ENCODE data around the gene NLRC5.

The NLRC5 gene

DNA sequence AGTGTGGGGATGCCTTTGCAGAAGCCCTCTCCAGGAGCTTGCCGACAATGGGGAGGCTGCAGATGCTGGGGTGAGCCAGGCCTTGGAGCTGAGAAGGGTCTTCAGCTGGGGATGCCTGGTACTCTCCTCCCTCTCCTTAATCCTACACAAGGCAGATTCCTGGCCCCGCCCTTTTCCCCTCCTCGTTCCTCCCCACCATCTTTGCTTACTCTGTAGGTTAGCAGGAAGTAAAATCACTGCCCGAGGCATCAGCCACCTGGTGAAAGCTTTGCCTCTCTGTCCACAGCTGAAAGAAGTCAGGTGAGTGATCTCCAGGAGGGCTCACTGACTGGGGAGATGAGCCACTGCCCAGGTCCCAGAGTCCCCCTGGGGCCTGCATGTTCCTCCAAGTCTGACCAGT lies 38.7 kb downstream of the NLRC5 start:
- POLR2A ChIA-PET = no interaction called here
- peaks cover 0 to 12% (median 6%) of the 10 kb centered on the region in 4 experiments for H3K36me3 ChIP-seq (ENCODE audit: control insufficient read depth in 4 of 4, insufficient read depth in 4 of 4, low read length in 3 of 4)
- CTCF ChIA-PET = interaction anchor here (0.6 to 1.3 kb wide), 4 partner anchors 17 to 372 kb away, joined by 3 to 4 read pairs (median 4); no protein-coding TSS in a partner anchor
- no peak overlapping the region for H3K27ac ChIP-seq (ENCODE audit: insufficient read depth in 1 of 2, low read depth in 1 of 2, low read length in 2 of 2, poor library complexity in 1 of 2, severe bottlenecking in 2 of 2)
- no peak overlapping the region for H3K4me3 ChIP-seq (ENCODE audit: control insufficient read depth in 1 of 7, extremely low read depth in 1 of 7, insufficient read depth in 4 of 7, low read depth in 2 of 7, low read length in 6 of 7)
- 100% methylated on average over 2 of the region's 4 CpGs for WGBS (ENCODE audit: insufficient coverage)
- DNase-seq = no peak
- H3K27me3 ChIP-seq (replicated peaks in 2 of 5; ENCODE audit: control insufficient read depth in 4 of 5, insufficient read depth in 5 of 5, low read length in 4 of 5) = no peaks in the 10 kb centered on the region
- peaks cover 0 to 32% (median 20%) of the 10 kb centered on the region in 4 experiments for H3K4me1 ChIP-seq (ENCODE audit: control extremely low read depth in 1 of 4, control insufficient read depth in 4 of 4, insufficient read depth in 4 of 4, low read length in 3 of 4)
- no peaks in the 10 kb centered on the region for H3K9me3 ChIP-seq (ENCODE audit: control extremely low read depth in 1 of 5, control insufficient read depth in 4 of 5, insufficient read depth in 2 of 5, low read depth in 1 of 5, low read length in 4 of 5)

- no peak for DNase-seq
- 98% methylated on average over 13 of the region's 16 CpGs for WGBS (ENCODE audit: insufficient coverage)
- ChIA-PET POLR2A (no interaction called here), CTCF (no interaction called here)
- Histone ChIP-seq H3K9me3 (ENCODE audit: control extremely low read depth in 1 of 5, control insufficient read depth in 4 of 5, insufficient read depth in 2 of 5, low read depth in 1 of 5, low read length in 4 of 5) (no peaks in the 10 kb centered on the region), H3K4me3 (ENCODE audit: control insufficient read depth in 1 of 7, extremely low read depth in 1 of 7, insufficient read depth in 4 of 7, low read depth in 2 of 7, low read length in 6 of 7) (no peak overlapping the region), H3K27ac (ENCODE audit: insufficient read depth in 1 of 2, low read depth in 1 of 2, low read length in 2 of 2, poor library complexity in 1 of 2, severe bottlenecking in 2 of 2) (no peak overlapping the region), H3K27me3 (replicated peaks in 2 of 5; ENCODE audit: control insufficient read depth in 4 of 5, insufficient read depth in 5 of 5, low read length in 4 of 5) (no peaks in the 10 kb centered on the region), H3K4me1 (ENCODE audit: control extremely low read depth in 1 of 4, control insufficient read depth in 4 of 4, insufficient read depth in 4 of 4, low read length in 3 of 4) (peaks cover 0 to 20% (median 15%) of the 10 kb centered on the region in 4 experiments), H3K36me3 (ENCODE audit: control insufficient read depth in 4 of 4, insufficient read depth in 4 of 4, low read length in 3 of 4) (peaks cover 0 to 22% (median 10%) of the 10 kb centered on the region in 4 experiments)
Measured at GRCh38 chr16:57029161-57030160, 40.1 kb downstream of the NLRC5 start.

DNA sequence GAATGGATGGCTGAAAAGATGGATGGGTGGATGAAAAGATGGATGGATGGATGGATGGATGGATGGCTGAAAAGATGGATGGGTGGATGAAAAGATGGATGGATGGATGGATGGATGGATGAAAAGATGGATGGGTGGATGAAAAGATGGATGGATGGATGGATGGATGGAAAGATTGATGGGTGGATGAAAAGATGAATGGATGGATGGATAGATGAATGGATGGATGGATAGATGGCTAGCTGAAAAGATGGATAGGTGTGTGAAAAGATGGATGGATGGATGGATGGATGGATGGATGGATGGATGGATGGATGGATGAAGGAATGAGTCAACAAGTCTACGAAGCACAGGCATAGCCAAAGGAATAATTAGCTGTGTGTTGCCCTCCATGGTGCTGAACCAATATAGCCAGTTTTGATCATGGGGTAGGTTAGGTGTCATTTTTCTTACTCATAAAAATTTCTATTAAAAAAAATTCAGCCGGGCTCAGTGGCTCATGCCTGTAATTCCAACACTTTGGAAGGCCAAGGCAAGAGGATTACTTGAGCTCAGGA lies 41.1 kb downstream of the NLRC5 start:
- Histone ChIP-seq H3K27me3 (replicated peaks in 2 of 5; ENCODE audit: control insufficient read depth in 4 of 5, insufficient read depth in 5 of 5, low read length in 4 of 5) (no peaks in the 10 kb centered on the region), H3K9me3 (ENCODE audit: control extremely low read depth in 1 of 5, control insufficient read depth in 4 of 5, insufficient read depth in 2 of 5, low read depth in 1 of 5, low read length in 4 of 5) (no peaks in the 10 kb centered on the region), H3K36me3 (ENCODE audit: control insufficient read depth in 4 of 4, insufficient read depth in 4 of 4, low read length in 3 of 4) (peaks cover 0 to 29% (median 13%) of the 10 kb centered on the region in 4 experiments), H3K4me3 (ENCODE audit: control insufficient read depth in 1 of 7, extremely low read depth in 1 of 7, insufficient read depth in 4 of 7, low read depth in 2 of 7, low read length in 6 of 7) (no peak overlapping the region), H3K27ac (ENCODE audit: insufficient read depth in 1 of 2, low read depth in 1 of 2, low read length in 2 of 2, poor library complexity in 1 of 2, severe bottlenecking in 2 of 2) (no peak overlapping the region), H3K4me1 (ENCODE audit: control extremely low read depth in 1 of 4, control insufficient read depth in 4 of 4, insufficient read depth in 4 of 4, low read length in 3 of 4) (peaks cover 0 to 16% (median 13%) of the 10 kb centered on the region in 4 experiments)
- no peak for DNase-seq
- ChIA-PET POLR2A (no interaction called here), CTCF (interaction anchor here (0.7 to 1.0 kb wide), 2 partner anchors 64 to 65 kb away, joined by 3 read pairs; no protein-coding TSS in a partner anchor)
- WGBS (ENCODE audit: insufficient coverage) = 93% methylated on average over 2 of the region's 2 CpGs

- Histone ChIP-seq H3K4me1 (ENCODE audit: control extremely low read depth in 1 of 4, control insufficient read depth in 4 of 4, insufficient read depth in 4 of 4, low read length in 3 of 4) (peaks cover 0 to 9% (median 7%) of the 10 kb centered on the region in 4 experiments), H3K9me3 (ENCODE audit: control extremely low read depth in 1 of 5, control insufficient read depth in 4 of 5, insufficient read depth in 2 of 5, low read depth in 1 of 5, low read length in 4 of 5) (no peaks in the 10 kb centered on the region), H3K27me3 (replicated peaks in 2 of 5; ENCODE audit: control insufficient read depth in 4 of 5, insufficient read depth in 5 of 5, low read length in 4 of 5) (no peaks in the 10 kb centered on the region), H3K36me3 (ENCODE audit: control insufficient read depth in 4 of 4, insufficient read depth in 4 of 4, low read length in 3 of 4) (peaks cover 0 to 29% (median 13%) of the 10 kb centered on the region in 4 experiments), H3K27ac (ENCODE audit: insufficient read depth in 1 of 2, low read depth in 1 of 2, low read length in 2 of 2, poor library complexity in 1 of 2, severe bottlenecking in 2 of 2) (no peak overlapping the region), H3K4me3 (ENCODE audit: control insufficient read depth in 1 of 7, extremely low read depth in 1 of 7, insufficient read depth in 4 of 7, low read depth in 2 of 7, low read length in 6 of 7) (no peak overlapping the region)
- POLR2A ChIA-PET = no interaction called here
- no peak for DNase-seq
- CTCF ChIA-PET = interaction anchor here (0.7 to 1.0 kb wide), 3 partner anchors 65 to 66 kb away, joined by 3 read pairs; no protein-coding TSS in a partner anchor
- 100% methylated on average over 1 of the region's 4 CpGs for WGBS (ENCODE audit: insufficient coverage)
Measured at GRCh38 chr16:57031156-57031555, 41.8 kb downstream of the NLRC5 start.

GRCh38 chr16:57032346-57032745 lies 43.0 kb downstream of the NLRC5 start:
- H3K36me3 ChIP-seq (ENCODE audit: control insufficient read depth in 4 of 4, insufficient read depth in 4 of 4, low read length in 3 of 4) = peaks cover 0 to 29% (median 12%) of the 10 kb centered on the region in 4 experiments
- POLR2A ChIA-PET = interaction anchor here (0.6 kb wide), 1 partner anchor 29 kb away, joined by 3 read pairs; no protein-coding TSS in a partner anchor
- H3K27me3 ChIP-seq (replicated peaks in 2 of 5; ENCODE audit: control insufficient read depth in 4 of 5, insufficient read depth in 5 of 5, low read length in 4 of 5) = no peaks in the 10 kb centered on the region
- CTCF ChIA-PET = interaction anchor here (0.8 to 2.0 kb wide), 5 partner anchors 9 to 67 kb away, joined by 3 to 7 read pairs (median 3); no protein-coding TSS in a partner anchor
- DNase-seq = no peak
- H3K9me3 ChIP-seq (ENCODE audit: control extremely low read depth in 1 of 5, control insufficient read depth in 4 of 5, insufficient read depth in 2 of 5, low read depth in 1 of 5, low read length in 4 of 5) = no peaks in the 10 kb centered on the region
- H3K4me3 ChIP-seq (ENCODE audit: control insufficient read depth in 1 of 7, extremely low read depth in 1 of 7, insufficient read depth in 4 of 7, low read depth in 2 of 7, low read length in 6 of 7) = no peak overlapping the region
- H3K4me1 ChIP-seq (ENCODE audit: control extremely low read depth in 1 of 4, control insufficient read depth in 4 of 4, insufficient read depth in 4 of 4, low read length in 3 of 4) = peaks cover 0 to 11% (median 5%) of the 10 kb centered on the region in 4 experiments
- H3K27ac ChIP-seq (ENCODE audit: insufficient read depth in 1 of 2, low read depth in 1 of 2, low read length in 2 of 2, poor library complexity in 1 of 2, severe bottlenecking in 2 of 2) = no peak overlapping the region

DNA sequence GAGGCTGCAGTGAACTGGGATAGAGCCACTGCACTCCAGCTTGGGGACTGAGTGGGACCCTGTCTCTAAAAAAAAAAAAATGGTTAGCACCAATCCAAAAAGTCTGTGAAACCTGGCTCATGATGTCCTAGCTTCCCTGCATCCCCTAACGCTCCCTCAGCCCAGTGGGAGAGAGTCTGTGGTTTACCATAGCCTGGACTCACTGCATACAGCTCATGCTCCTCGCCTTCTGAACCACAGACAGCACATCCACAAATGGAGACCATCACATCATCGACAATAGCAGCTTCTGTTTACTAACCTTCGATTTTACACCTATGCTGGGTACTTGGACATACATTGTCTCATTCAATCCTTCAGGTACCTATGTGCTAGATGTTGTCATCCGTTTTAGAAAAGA lies 43.6 kb downstream of the NLRC5 start:
- Histone ChIP-seq H3K4me3 (ENCODE audit: control insufficient read depth in 1 of 7, extremely low read depth in 1 of 7, insufficient read depth in 4 of 7, low read depth in 2 of 7, low read length in 6 of 7) (no peak overlapping the region), H3K4me1 (ENCODE audit: control extremely low read depth in 1 of 4, control insufficient read depth in 4 of 4, insufficient read depth in 4 of 4, low read length in 3 of 4) (peaks cover 2 to 17% (median 8%) of the 10 kb centered on the region in 4 experiments), H3K27me3 (replicated peaks in 2 of 5; ENCODE audit: control insufficient read depth in 4 of 5, insufficient read depth in 5 of 5, low read length in 4 of 5) (no peaks in the 10 kb centered on the region), H3K9me3 (ENCODE audit: control extremely low read depth in 1 of 5, control insufficient read depth in 4 of 5, insufficient read depth in 2 of 5, low read depth in 1 of 5, low read length in 4 of 5) (no peaks in the 10 kb centered on the region), H3K27ac (ENCODE audit: insufficient read depth in 1 of 2, low read depth in 1 of 2, low read length in 2 of 2, poor library complexity in 1 of 2, severe bottlenecking in 2 of 2) (no peak overlapping the region), H3K36me3 (ENCODE audit: control insufficient read depth in 4 of 4, insufficient read depth in 4 of 4, low read length in 3 of 4) (peaks cover 0 to 29% (median 12%) of the 10 kb centered on the region in 4 experiments)
- ChIA-PET CTCF (interaction anchor here (0.9 to 2.0 kb wide), 4 partner anchors 9 to 69 kb away, joined by 3 to 7 read pairs (median 4); no protein-coding TSS in a partner anchor), POLR2A (no interaction called here)
- DNase-seq = no peak
- 96% methylated on average over 5 of the region's 5 CpGs for WGBS (ENCODE audit: insufficient coverage)

All from common myeloid progenitor, CD34-positive (primary cell).